Astrocyte (in vitro differentiated cells and primary cell): Measurements from ENCODE around the gene NECTIN3. TPM values are rescaled to one million over a fixed set of nuclear protein-coding genes. Genes with fewer than 3 reads are reported as not detected.
A peak's percentile ranks its signal among the peaks of the same experiment; 100 is the strongest.

ENCODE experiments used
- DNase-seq: peaks from one replicate; pipeline ENCODE4 v3.0.0-alpha.2; 2010; ENCODE audit warnings: low read depth
- FAIRE-seq: peaks from 2 replicates; lab custom pipeline; 2011; peaks lifted over from hg19 to GRCh38; lab: Jason Lieb, UNC
- H2AFZ ChIP-seq: 2 replicates; pipeline ENCODE4 v1.6.0; 2012; ENCODE audit warnings: low read depth, low read length, inconsistent platforms
- H3K27ac ChIP-seq: 2 replicates; pipeline ENCODE4 v1.5.1; 2011; ENCODE audit warnings: low read depth, low read length, inconsistent platforms
- H3K27me3 ChIP-seq: 2 replicates; pipeline ENCODE4 v1.6.0; 2011; ENCODE audit warnings: low read length, inconsistent platforms; ENCODE audit not compliant: insufficient read depth
- H3K36me3 ChIP-seq: 2 replicates; pipeline ENCODE4 v1.5.1; 2011; ENCODE audit warnings: low read length, inconsistent platforms; ENCODE audit not compliant: insufficient read depth
- H3K4me1 ChIP-seq: 2 replicates; pipeline ENCODE4 v1.5.1; 2011; ENCODE audit warnings: low read length, inconsistent platforms; ENCODE audit not compliant: insufficient read depth
- H3K4me2 ChIP-seq: 2 replicates; pipeline ENCODE4 v1.6.0; 2012; ENCODE audit warnings: low read length, inconsistent platforms
- H3K4me3 ChIP-seq: 2 replicates; pipeline ENCODE4 v1.5.1; 2011; ENCODE audit warnings: low read depth, mild to moderate bottlenecking, low read length, inconsistent platforms; ENCODE audit not compliant: insufficient read depth
- H3K79me2 ChIP-seq: 2 replicates; pipeline ENCODE4 v1.6.0; 2012; ENCODE audit warnings: mild to moderate bottlenecking, low read length, inconsistent platforms; ENCODE audit not compliant: insufficient read depth
- H3K9ac ChIP-seq: 2 replicates; pipeline ENCODE4 v1.6.0; 2012; ENCODE audit warnings: mild to moderate bottlenecking, low read length, inconsistent platforms
- H3K9me3 ChIP-seq: 2 replicates; pipeline ENCODE4 v1.5.1; 2012; ENCODE audit warnings: low read depth, mild to moderate bottlenecking, low read length, inconsistent platforms; ENCODE audit not compliant: insufficient read depth
- H4K20me1 ChIP-seq: 2 replicates; pipeline ENCODE4 v1.6.0; 2012; ENCODE audit warnings: low read length, inconsistent platforms; ENCODE audit not compliant: insufficient read depth
- H3K27ac Mint-ChIP-seq: one replicate; pipeline ENCODE4 v1.8.0; 2021; ENCODE audit warnings: mild to moderate bottlenecking, mixed read lengths; ENCODE audit not compliant: unreplicated experiment
- H3K27me3 Mint-ChIP-seq: one replicate; pipeline ENCODE4 v1.8.0; 2021; ENCODE audit warnings: low read depth, mixed read lengths; ENCODE audit not compliant: unreplicated experiment
- H3K36me3 Mint-ChIP-seq: one replicate; pipeline ENCODE4 v1.8.0; 2021; ENCODE audit warnings: low read depth, mixed read lengths; ENCODE audit not compliant: unreplicated experiment
- H3K4me1 Mint-ChIP-seq: one replicate; pipeline ENCODE4 v1.8.0; 2021; ENCODE audit warnings: low read depth, mixed read lengths; ENCODE audit not compliant: unreplicated experiment
- H3K4me3 Mint-ChIP-seq: one replicate; pipeline ENCODE4 v1.8.0; 2021; ENCODE audit warnings: mild to moderate bottlenecking, moderate library complexity, mixed read lengths; ENCODE audit not compliant: unreplicated experiment
- H3K9me3 Mint-ChIP-seq: one replicate; pipeline ENCODE4 v1.8.0; 2021; ENCODE audit warnings: mild to moderate bottlenecking, mixed read lengths; ENCODE audit not compliant: unreplicated experiment
- EZH2 ChIP-seq: IDR thresholded peaks from 2 replicates; pipeline ENCODE4 v1.6.1; 2012; ENCODE audit warnings: mild to moderate bottlenecking, low read length, inconsistent platforms; ENCODE audit not compliant: insufficient read depth
- total RNA-seq: library from RNA; stranded (reverse); gene quantifications from 2 replicates; pipeline ENCODE4 v1.2.1, GENCODE V29; 2021
- TF ChIP-seq, protein P1 (sequence below): IDR thresholded peaks from 2 replicates; pipeline ENCODE4 v1.5.1; 2011; ENCODE audit warnings: low read depth, mild to moderate bottlenecking, inconsistent platforms, low read length, moderate library complexity; ENCODE audit not compliant: insufficient read depth

Gene NECTIN3
- total RNA-seq, 1 donor from 2014 or later: 67.1 TPM

DNA sequence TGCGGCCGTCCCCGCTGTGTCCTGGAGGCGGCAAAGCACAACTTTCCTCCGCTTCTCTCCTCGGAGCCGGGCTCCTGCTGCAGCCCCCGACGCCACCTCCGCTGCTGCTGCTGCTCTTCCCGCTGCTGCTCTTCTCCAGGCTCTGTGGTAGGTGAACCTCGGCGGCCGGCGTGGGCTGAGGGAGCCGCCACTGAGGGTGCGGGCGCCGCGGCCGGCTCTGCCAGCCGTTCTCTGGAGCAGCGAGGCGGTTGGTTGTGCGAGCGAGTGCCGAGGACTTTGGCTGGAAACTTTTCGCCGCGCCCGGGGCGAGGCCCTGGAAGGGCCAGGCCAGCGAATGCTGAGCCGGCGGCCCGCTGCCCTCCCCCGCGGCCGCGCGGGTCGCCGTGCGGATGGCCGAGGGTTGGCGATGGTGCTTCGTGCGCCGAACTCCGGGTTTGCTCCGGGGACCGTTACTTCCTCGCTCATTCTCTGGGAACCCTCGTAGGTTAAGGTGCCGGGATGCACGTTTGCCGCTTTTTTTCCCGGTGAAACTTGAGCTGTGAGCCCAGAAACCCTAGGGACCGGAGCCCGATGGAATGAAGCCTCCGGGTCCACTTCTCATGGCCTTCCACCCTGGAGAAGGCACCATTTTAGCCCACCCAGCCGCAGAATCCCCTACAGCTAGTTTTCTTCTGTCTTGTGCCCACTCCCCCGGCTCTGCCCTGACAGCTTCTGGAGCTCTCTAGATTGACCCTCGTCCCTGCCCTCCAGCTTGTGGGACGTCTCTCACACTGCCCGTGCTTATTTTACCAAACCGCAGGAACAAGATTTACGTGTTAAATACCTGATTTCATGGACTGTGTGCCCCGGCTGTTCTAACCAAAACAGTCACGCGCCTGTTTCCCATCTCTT, 660 bp downstream of the NECTIN3 start:
- H3K4me3 ChIP-seq: peak overlapping the region; percentile 95
- H3K9ac ChIP-seq: peak overlapping the region; percentile 94
- H3K79me2 ChIP-seq: peaks cover 66% of the 10 kb centered on the region
- Mint-ChIP-seq H3K4me3 (peak overlapping the region; percentile 94), H3K27ac (peak overlapping the region; percentile 88), H3K4me1 (peaks cover 11% of the 10 kb centered on the region), H3K9me3 (peaks cover 1% of the 10 kb centered on the region), H3K36me3 (no peaks in the 10 kb centered on the region), H3K27me3 (no peaks in the 10 kb centered on the region)
- H3K4me2 ChIP-seq: peak overlapping the region; percentile 95
- no peak for FAIRE-seq
- H3K27me3 ChIP-seq: no peaks in the 10 kb centered on the region
- H3K36me3 ChIP-seq: no peaks in the 10 kb centered on the region
- TF ChIP-seq EZH2: no peak
- TF ChIP-seq, protein P1, sequence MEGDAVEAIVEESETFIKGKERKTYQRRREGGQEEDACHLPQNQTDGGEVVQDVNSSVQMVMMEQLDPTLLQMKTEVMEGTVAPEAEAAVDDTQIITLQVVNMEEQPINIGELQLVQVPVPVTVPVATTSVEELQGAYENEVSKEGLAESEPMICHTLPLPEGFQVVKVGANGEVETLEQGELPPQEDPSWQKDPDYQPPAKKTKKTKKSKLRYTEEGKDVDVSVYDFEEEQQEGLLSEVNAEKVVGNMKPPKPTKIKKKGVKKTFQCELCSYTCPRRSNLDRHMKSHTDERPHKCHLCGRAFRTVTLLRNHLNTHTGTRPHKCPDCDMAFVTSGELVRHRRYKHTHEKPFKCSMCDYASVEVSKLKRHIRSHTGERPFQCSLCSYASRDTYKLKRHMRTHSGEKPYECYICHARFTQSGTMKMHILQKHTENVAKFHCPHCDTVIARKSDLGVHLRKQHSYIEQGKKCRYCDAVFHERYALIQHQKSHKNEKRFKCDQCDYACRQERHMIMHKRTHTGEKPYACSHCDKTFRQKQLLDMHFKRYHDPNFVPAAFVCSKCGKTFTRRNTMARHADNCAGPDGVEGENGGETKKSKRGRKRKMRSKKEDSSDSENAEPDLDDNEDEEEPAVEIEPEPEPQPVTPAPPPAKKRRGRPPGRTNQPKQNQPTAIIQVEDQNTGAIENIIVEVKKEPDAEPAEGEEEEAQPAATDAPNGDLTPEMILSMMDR: no peak
- H3K9me3 ChIP-seq: no peaks in the 10 kb centered on the region
- H3K27ac ChIP-seq: peak overlapping the region; percentile 84
- DNase-seq: peak; percentile 22
- peak overlapping the region; percentile 79 for H2AFZ ChIP-seq
- H4K20me1 ChIP-seq: peaks cover 33% of the 10 kb centered on the region
- H3K4me1 ChIP-seq: peaks cover 14% of the 10 kb centered on the region

DNA sequence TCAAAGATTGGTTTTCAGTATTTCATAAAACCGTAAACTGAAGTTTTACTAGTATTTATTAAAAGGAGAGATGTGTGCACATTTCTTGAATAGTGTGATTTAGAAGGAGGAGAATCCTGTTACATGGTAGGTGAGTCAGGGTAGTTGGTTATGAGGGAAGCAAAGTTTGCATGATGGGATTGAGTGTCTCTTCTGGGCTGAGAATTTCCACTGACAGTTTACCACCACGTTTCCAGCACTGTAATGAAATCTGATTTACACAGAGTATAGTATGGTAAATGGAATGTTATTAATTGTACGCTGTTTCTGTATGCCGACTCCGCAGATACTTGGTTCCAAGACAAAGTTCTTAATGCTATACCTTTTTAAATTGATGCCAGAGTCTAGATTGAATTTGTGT, 1.6 kb downstream of the NECTIN3 start:
- no peaks in the 10 kb centered on the region for H3K27me3 ChIP-seq
- H3K4me1 ChIP-seq: peaks cover 14% of the 10 kb centered on the region
- H3K27me3 Mint-ChIP-seq: no peaks in the 10 kb centered on the region
- H4K20me1 ChIP-seq: peaks cover 36% of the 10 kb centered on the region
- H3K36me3 Mint-ChIP-seq: no peaks in the 10 kb centered on the region
- peak overlapping the region; percentile 95 for H3K4me2 ChIP-seq
- no peak overlapping the region for H2AFZ ChIP-seq
- peak overlapping the region; percentile 94 for H3K9ac ChIP-seq
- DNase-seq: peak; percentile 41
- H3K27ac ChIP-seq: peak overlapping the region; percentile 84
- TF ChIP-seq EZH2: no peak
- TF ChIP-seq, protein P1: no peak
- H3K36me3 ChIP-seq: no peaks in the 10 kb centered on the region
- H3K4me3 ChIP-seq: peak overlapping the region; percentile 95
- H3K4me3 Mint-ChIP-seq: peak overlapping the region; percentile 94
- peaks cover 14% of the 10 kb centered on the region for H3K4me1 Mint-ChIP-seq
- H3K27ac Mint-ChIP-seq: peak overlapping the region; percentile 88
- FAIRE-seq: no peak
- H3K79me2 ChIP-seq: peaks cover 75% of the 10 kb centered on the region
- H3K9me3 Mint-ChIP-seq: peaks cover 1% of the 10 kb centered on the region
- H3K9me3 ChIP-seq: no peaks in the 10 kb centered on the region

DNA sequence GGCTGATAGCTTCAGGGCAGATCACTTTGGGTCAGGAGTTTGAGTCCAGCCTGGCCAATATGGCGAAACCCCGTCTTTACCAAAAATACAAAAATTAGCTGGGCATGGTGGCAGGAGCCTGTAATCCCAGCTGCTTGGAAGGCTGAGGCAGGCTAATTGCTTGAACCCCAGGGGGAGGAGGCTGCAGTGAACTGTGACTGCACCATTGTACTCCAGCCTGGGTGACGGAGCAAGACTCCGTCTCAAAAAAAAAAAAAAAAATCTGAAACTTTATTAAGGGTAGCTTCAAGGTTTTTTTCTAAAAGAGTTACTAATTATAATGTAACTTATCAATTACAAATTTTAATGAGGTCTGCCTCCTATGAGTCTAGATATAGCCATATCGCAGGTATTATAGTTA, 5.1 kb downstream of the NECTIN3 start:
- FAIRE-seq (no peak), DNase-seq (no peak)
- Histone ChIP-seq H3K4me1 (peaks cover 10% of the 10 kb centered on the region), H3K9ac (no peak overlapping the region), H3K4me3 (no peak overlapping the region), H2AFZ (no peak overlapping the region), H4K20me1 (peaks cover 52% of the 10 kb centered on the region), H3K79me2 (peaks cover 98% of the 10 kb centered on the region), H3K27me3 (no peaks in the 10 kb centered on the region), H3K36me3 (no peaks in the 10 kb centered on the region), H3K9me3 (no peaks in the 10 kb centered on the region), H3K27ac (no peak overlapping the region), H3K4me2 (no peak overlapping the region)
- no peaks in the 10 kb centered on the region for H3K27me3 Mint-ChIP-seq
- no peak overlapping the region for H3K4me3 Mint-ChIP-seq
- H3K4me1 Mint-ChIP-seq: peaks cover 20% of the 10 kb centered on the region
- H3K36me3 Mint-ChIP-seq: no peaks in the 10 kb centered on the region
- TF ChIP-seq EZH2: no peak
- TF ChIP-seq, protein P1: no peak
- H3K9me3 Mint-ChIP-seq: no peaks in the 10 kb centered on the region
- no peak overlapping the region for H3K27ac Mint-ChIP-seq
